ENCODE data around the gene CD300C.
"Not testable (repeated sequence)": the region's sequence is repeated elsewhere in the genome, so short reads cannot be mapped to it uniquely, and the experiment has no call there.

CD300C gene

DNA sequence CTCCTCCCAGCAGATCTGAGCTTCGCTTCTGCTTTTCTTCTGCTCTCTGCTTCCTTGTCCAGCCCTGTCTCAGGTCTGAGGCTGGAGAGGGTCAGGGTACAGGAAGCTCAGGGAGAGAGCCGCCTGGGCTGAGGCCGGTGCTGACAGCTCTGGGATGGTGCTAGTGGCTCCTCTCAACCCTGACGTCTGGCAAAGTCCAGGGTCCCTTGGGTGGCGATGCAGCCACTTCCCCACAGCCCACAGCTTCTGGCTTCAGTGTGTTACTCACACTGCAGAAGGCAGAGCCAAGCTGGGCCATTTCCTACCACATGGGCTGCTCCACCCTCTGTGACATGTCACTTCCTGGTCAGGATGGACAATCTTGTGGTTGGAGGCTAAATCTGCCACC, at the start of gene CD300C:
CD300C (minus strand) TSS at position 273 of the 388 bp plus-strand sequence. CDS start 333 bp downstream, outside the sequence.
- DNase-seq: no peak

DNA sequence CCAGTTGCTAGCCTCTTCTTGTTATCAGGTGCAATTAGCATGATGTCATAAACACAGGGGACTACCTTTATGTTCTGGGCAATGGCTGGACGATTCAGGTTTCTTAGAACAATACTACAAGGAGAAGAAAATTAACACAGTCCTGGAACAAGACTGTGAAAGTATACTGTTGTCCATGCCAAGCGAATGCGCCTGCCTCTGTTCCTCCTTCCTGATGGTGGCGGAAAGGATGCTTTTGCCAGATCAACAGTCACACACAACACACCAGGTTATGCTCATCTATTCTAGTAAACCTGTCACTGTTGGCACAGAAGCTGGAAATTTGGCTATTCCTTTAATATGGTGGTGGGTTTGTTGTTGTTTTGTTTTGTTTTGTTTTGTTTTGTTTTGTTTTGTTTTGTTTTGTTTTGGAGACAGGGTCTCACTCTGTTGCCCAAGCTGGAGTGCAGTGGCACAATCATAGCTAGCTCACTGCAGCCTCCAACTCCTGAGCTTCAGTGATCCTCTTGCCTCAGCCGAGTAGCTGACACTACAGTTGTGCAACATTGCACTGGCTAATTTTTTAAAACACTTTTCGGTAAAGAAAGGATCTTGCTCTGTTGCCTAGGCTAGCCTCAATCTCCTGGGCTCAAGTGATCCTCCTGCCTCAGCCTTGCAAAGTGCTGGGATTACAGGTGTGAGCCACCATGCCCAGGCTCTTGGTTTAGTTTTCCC, 49.3 kb upstream of the CD300C start:
- DNase-seq: no peak

DNA sequence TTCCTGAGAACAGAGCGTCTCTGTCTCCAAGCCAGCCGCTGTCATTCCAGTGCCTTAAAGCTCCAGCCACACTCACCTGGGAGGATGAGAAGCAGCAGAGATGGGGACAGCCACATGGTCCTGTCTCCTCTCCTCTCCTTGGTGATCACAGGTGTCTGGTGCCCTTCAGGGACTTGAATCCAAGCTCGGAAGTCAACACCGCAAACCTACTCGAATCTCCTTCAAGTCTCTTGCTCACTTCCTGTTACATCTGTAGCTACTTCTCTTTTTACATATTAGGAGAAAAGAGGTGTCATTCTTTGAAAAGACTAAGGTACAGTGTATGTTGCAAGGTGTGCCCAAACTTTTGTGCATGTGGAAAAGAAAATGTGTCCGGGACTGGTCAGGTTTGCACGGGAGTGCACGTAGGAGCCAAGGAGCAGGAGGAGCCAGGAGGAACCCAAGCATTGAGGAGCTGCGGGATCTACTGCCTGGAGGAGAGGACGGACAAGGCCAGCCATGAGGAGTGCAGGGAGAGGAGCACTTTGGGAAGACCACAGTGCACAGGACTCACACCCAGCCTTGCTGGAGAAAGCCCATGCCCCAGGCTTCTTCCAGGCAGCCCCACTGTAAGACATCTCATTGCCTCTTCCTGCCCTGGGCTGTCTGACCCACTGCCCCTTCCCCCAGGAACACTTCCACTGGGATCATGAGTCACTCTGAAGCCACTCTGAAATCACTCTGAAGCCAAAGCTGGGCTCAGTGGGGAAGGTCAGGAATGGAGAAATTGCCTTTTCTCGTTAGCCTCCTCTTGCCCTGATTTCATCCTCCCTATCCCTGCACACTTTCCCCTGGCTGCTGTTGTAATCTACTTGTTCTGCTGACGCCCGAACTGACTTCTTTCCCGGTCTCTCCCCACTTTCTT, 46.4 kb upstream of the CD300C start, which contains the start of gene CD300LD:
CD300LD (minus strand) TSS at position 197 of the 904 bp plus-strand sequence; CDS start at position 116, 81 bp downstream.
- DNase-seq: no peak

DNA sequence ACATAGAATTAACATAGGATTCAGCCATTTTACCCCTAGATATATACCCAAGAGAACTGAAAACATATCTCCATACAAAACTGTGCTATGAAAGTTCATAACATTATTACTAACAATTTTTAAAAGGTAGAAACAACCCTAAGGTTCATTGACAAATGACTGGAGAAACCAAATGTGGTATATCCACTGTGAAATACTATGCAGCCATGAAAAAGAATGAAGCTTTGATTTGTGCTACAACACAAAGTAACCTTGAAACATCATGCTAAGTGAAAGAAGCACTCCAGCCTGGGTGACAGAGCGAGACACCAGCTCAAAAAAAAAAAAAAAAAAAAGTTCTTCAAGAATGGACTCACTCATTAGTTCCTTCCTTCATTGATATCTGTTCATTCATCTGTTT, 45.6 kb upstream of the CD300C start:
- DNase-seq: no peak

DNA sequence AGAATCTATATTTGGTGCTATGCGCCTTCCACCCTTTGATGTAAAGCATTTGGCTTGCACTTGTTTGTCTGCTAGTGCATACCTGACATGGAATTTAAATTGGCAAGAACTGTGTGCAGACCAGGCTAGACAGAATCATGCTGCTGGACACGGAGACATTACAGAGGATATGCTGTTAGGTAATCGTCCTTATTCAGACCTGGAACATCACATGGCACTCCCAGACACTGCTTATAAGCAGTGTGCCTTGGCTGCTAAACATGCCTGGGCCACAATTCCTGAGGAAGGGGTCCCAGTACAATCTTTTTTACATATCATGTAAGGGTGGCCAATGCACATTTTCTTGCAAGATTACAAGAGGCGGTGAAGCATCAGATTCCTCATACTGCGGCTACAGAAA, 39.8 kb upstream of the CD300C start:
- DNase-seq: no peak

DNA sequence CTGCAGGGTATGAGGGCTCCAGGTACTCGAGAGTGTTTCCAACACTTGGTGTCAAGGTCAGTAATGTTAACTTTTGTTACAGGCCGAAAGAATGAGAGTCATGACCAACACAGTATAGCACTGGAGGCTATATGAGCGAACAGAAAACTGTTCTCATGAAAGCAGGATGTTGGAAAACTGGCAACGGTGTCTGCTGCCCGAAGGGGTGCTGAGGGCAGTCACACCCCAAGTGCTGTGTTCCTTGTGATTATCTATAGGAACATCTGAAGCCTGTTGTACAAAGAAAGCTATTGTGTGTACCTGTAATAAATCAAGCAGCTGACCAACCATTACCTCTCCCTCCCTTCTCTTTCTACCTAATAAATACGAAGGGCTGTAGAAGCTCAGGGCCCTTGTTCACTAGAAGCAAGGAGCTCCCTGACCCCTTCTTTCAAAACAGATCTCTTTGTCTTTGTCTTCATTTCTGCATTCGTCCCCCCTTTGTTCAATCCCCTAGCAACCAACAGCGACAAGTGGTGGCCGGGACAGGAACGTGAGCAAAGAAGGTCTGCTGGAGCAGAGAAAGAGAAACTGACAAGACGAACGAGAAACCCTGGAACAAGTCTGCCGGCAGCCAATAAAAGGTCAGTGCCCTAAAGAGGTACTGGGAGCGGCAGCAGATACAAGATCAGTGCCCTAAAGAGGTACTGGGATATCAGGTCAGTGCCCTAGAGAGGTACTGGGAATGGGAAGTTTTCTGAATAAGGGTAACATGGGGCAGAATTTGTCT, 38.6 kb upstream of the CD300C start:
- DNase-seq: no peak

DNA sequence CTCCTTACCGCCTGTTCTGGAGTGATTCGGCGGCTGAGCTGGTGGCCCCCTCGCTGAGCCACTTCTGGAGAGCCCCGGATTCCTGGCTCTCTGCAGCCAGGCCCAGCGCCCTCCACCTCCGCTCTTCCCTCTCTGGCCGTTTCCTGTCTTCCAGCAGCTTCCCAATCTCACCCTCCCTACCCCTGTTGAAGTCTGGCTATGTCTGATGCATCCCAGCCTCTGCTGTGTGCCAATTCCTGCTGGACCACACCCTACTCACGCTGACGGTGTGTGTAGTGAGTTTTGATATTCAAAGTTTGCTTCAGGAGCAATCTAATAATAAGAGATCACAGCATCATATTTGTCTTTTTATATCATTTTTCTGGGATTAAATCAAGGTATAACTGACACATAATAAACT, 36.7 kb upstream of the CD300C start:
- no peak for DNase-seq

DNA sequence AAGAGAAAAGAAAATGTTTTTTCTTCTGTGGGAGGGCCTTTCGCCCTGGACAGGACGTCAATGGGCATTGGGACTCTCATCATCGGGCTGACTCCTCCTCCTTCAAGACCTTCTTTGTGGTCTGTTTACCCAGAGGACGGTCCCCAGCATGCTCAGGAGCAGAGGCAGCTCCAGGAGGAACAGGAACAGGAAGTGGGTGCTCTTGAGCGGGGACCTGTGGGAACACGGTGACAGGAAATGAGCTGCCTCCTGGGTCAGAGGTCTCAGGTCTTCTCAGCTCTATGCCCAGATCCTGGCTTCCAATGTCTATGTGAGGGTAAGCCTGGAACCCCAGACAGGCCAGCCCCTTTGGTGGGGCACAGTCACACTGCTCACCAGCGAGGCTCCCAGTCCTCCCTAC, 34.0 kb upstream of the CD300C start:
- no peak for DNase-seq

DNA sequence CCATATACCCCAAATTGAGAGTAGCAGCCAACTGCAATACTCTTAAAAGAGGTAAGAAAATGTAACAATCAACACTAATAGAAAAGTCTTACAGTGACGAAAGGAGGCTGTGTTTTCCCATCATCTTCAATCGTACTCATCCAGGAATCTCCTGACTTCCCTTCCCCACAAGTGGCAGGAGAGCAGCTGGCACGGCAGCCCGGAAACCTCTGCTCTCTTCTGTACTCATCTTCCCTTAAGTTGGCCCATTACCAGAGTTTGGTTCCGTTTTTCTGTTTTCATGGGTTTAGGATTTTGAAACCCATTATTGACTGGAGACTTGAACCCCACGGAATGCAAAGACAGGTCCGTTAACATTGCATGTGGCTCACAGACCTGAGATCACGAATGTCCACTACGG, 33.1 kb upstream of the CD300C start:
- no peak for DNase-seq

DNA sequence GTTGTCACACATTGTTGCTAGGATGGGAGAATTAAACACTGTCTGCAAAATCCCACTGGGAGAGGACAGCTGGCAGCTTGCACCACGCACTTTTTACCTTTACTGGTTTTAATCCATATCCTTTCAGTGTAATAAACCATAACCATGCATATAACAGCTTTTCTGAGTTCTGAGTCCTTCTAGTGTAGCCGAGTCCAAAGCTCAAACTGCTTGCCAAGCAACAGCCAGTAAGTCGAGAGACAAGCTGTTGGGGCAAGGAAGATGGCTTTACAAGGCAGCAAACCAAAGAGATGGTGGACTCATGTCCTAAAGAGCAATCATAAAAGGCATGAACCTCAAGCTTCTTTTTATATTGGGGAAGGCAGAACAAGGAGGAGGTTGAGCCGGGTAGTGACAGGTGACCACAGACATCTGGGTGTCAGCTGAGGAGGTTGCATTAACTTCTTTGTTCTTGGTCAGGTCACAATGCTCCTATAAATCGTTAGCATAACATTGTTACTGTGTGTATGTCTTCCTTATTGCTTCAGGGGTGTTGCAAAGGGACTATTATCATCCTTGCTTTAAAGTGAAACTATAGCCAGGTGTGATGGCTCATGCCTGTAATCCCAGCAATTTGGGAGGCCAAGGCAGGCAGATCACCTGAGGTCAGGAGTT, 28.7 kb upstream of the CD300C start:
- no peak for DNase-seq

DNA sequence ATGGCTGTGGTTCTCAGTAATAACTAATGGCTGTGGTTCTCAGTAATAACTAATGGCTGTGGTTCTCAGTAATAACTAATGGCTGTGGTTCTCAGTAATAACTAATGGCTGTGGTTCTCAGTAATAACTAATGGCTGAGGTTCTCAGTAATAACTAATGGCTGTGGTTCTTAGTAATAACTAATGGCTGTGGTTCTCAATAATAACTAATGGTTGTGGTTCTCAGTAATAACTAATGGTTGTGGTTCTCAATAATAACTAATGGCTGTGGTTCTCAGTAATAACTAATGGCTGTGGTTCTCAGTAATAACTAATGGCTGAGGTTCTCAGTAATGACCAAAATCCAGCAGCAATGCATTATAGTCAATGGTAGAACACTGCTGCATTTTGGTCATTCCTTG, 27.7 kb upstream of the CD300C start:
- DNase-seq: not testable (repeated sequence)

DNA sequence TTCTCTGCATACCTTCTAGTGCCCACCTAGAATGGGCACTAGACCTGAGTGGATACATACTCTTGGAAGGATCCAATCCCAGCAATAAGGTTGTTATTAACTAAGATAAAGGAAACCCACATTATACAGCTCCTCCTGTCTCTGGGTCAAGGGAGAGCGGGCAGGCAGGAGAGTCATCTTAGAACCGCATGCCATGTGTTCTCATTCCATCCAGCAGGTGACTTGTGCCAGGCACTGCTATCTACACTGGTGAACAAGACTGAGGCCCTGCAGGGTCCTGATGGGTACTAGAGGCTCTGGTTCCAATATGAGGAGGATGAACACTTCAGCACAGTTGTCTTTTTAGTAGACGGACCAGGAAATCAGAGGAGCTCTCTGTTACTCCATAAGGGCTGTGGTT, 27.3 kb upstream of the CD300C start:
- no peak for DNase-seq

DNA sequence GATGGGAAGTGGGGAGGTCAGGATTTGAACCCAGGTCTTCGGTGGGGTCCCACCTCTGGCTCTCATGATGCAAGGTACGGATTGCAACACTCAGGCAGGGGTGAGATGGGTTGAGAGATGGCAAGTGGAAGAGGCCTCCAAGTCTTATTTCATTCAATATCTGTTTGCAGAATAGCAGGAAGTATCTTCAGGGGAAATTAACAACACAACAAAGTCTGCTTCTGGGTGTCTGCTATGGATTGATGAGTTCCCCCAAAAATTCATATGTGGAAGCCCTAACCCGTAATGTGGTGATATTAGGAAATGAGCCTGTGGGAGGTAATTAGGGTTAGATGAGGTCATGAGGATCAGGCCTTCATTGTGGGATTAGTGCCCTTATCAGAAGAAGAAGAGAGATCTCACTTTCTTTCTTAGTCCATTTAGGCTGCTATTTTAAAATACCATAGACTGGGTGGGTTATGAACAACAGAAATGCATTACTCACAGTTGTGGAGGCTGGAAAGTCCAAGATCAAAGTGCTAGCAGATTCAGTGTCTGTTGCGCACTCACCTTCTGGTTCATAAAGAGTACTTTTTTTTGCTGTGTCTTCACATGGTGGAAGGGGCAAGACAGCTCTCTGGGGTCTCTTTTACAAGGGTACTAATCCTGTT, 25.8 kb upstream of the CD300C start:
- DNase-seq: no peak

DNA sequence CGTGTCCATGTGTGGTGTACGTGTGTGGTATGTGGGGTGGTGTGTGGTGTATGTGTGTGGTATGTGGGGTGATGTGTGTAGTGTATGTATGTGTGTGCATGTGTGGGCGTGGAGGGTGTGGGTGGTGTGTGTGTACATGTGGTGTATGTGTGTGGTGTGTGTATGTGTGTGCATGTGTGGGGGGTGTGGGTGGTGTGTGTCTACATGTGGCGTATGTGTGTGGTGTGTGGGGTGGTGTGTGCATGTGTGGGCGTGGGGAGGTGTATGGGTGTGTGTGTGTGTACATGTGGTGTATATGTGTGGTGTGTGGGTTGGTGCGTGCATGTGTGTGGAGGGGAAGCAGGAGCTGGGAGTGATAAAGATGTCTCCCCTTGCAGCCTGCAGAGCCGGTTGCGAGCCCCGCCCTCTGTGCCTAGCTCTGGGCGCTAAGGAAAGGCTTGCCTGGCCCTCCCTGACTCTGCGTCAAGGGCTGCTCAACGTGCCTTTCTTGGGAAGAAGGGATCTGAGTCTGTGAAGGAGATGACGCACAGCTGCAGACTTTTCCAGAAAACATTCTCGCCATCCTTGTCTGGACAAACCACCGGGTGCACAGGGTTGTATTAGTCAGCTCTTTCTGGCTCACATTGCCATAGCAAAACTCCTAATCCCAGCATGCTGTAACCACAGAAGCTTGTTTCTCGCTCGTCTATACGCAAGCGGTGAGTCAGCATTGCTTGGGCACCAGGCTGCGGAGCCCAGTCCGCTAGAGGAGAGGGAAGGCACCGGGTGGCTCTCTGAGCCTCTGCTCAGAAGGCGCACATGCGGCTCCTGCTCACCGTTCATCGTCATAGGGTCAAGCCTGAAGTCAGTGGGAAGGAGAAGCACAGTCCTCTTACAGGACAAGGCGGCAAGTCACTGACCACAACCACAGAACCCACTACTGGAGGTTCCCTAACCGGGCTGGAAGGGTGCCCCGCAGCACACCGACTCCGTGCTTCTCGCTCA, 23.4 kb upstream of the CD300C start:
- DNase-seq: no peak

DNA sequence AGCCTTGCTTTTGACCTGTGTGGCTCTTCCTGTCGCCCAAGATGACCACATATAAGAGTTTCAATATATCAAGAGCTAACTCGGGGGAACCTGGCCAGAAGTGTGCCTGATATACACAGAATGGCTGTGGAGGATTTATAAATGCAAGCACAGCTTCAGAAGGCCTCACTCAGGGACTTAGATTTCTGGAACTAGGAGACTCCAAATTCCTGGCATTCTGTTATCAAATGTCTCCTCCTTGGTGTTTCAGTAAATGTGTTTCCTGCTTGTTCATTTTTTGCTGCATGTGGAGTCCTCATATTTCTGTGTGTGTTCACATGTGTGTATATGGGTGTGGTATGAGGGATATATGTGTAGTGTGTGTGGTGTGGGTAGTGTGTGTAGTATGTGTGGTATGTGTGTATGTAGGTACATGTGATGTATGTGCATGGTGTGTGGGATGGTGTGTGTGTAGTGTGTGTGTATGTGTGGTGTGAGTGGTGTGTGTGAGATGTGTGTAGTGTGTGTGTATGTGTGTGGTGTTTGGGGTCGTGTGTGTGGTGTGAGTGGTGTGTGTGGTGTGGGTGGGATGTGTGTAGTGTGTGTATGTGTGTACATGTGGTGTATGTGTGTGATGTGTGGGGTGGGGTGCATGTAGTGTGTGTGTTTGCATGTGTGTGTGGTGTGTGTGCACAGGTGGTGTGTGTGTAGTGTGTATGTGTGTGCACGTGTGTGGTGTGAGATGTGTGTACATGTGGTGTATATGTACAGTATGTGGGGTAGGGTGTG, 22.4 kb upstream of the CD300C start:
- no peak for DNase-seq

DNA sequence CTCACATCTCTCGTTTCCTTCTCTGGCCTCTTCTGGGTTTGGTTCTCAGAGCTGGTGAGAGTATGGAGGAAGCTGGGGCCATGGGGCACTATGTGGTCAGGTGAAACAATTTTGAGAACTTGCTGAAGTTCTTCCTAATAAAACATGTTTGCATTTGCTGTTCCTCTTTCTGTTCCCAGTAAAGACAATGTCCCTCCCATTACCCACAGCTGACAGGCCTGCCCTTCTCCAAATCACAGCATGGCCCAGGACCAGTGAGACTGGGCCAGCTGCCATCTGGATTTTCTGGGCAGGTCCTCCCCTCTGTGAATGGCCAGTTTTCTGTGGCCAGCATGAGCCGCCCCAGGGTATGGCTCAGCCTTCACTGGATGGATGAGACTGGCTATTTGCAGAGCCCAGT, 21.5 kb upstream of the CD300C start, which contains the start of gene CD300H:
CD300H (minus strand) TSS at position 113 of the 400 bp plus-strand sequence.
- DNase-seq: no peak

DNA sequence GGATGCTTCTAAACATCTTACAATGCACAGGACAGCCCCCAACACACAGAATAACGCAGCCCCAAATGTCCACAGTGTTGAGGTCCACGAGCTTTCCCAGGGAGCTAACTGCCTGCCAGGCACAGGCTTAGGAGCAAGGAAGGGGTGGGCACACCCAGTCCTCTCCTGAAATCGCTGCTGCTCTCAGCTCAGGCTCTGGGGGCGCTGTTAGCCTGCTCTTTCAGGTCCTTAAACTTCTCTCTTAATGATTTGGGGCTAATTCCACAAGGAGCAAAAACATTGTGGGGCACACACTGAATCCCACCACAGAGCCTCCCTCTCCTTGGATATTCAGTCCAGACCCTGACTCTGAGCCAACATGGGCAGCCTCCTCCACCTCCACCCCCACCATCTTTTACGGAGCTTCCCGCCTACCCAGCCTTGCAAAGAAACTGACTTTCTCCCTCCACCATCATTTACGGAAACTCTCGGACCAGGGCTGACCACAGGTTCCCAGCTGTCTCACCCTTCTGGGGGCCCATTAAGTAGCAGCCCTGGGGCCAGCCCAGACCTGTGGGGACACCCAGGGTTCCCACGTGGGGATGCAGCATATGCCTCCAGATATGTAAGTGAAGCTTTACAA, 20.3 kb upstream of the CD300C start:
- no peak for DNase-seq

DNA sequence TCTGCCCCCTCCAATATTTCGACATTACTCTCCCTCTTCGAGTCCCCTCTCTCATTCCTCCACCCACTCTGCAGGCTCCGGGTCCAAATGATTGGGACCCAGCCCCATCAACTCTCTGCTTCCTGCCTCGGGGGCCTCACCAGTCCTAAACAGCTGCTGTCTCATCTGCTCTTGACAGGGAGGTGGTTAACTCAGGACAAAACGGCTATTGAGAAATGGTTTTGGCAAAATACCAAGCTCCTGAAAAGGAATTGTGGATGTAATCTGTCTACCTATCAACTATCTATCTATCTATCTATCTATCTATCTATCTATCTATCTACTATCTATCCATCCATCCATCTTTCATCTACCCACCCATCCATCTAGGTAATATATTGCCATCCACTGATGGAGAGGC, 19.2 kb upstream of the CD300C start:
- DNase-seq: no peak

DNA sequence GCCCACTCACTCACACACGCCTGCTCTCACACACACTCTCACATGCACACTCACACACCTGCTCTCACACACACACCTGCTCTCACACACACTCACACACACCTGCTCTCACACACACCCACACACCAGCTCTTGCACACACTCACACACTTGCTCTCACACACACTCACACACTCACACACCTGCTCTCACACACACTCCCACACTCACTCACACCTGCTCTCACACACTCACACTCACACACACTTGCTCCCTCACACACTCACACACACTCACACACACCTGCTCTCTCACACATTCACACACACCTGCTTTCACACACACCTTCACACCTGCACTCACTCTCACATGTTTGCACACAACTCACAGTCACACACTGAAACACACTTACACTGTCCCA, 17.4 kb upstream of the CD300C start:
- DNase-seq: no peak

DNA sequence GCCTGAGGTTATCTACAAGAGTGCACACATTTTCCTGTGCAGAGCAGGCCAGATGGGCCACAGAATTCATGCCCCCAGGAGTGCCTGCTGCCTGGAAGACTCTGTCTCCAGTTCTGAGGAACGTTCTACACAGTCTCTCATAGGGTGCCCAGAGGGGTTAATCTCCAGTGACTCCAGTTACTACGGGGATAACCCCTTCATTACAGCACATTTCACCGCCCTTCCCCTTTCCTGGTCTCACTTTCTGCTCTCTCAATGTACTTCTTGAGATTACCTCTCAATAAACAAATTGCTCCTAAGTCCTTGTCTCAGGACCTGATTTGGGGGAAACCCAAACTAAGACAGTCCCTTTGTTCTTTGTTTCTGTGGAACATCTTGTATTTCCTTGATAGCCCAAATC, 15.7 kb upstream of the CD300C start:
- no peak for DNase-seq

Measured in activated CD8-positive, alpha-beta memory T cell treated with anti-CD3 and anti-CD28 coated beads for 24 hours (primary cell).